ENCODE measurements around the gene CPB1.

CPB1 gene

GRCh38 chr3:148883163-148883562 is 55.6 kb downstream of the CPB1 start:
- DNase-seq (ENCODE audit: low read depth) = no peak

DNA sequence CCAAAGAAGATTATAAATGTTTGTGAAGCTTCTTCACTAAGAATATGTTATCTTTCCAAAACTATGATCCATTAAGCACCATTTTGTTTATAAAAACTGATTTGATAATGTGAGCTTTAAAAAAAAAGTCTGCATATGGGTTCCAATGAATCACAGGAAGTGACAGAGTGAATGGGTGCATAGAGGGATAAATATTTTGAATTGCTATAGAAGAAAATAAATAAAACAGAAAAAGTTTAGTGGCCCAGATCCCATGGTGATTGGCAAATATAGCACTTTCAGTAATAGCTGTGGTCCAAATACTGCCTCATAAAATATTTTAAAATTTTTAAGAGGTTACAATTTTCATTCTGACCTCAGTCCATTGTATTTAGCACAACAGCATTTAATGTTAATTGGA is 56.6 kb downstream of the CPB1 start:
- DNase-seq (ENCODE audit: low read depth) = no peak

- no peak for DNase-seq (ENCODE audit: low read depth)
Observed at GRCh38 chr3:148889828-148890227, 62.2 kb downstream of the CPB1 start.

DNA sequence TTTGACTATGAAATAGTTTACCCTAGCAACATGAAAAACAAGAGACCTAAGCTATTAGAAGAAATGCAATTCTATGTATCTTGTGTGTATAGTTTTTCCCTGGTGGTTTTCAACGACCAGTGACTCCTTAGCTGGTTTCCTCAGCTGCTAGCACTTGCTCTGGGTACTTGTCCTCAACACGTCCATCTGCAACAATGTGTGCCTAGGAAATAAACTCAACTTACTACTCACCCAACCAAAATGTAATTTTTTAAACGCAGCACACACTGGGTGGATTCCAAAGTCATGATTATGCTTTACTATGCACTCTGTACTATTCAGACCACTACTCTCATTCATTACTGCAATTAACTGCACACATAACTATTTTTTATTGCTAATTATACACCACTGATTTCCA is 68.5 kb downstream of the CPB1 start:
- no peak for DNase-seq (ENCODE audit: low read depth)

- DNase-seq (ENCODE audit: low read depth) = no peak
Observed at GRCh38 chr3:148901987-148902791, 74.6 kb downstream of the CPB1 start.

GRCh38 chr3:148903022-148903442 is 75.4 kb downstream of the CPB1 start:
- DNase-seq (ENCODE audit: low read depth) = no peak

DNA sequence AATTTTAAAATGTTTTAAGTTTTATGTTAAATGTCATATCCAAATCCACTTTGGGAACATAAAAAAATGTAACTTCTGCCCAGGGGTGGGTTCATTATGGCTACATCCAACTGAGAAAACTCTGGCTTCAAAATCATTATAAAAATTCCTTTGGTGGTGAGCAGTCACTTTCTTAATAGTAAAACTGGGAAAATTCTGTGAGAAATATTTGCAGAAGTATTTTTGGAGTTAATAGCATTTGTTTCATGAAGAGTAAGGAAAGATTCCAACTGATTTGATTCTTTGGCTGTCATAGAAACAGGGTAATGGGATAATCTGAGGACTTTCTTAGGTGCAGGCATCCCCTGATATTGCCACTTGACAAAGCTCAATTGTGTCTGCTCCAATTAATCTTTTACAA is 76.3 kb downstream of the CPB1 start:
- no peak for DNase-seq (ENCODE audit: low read depth)

- no peak for DNase-seq (ENCODE audit: low read depth)
Observed at GRCh38 chr3:148906667-148907066, 79.1 kb downstream of the CPB1 start.

Data from activated T-helper 9 cell treated with anti-CD3 and anti-CD28 coated beads, Interleukin-2, amount 50 U/mL, for 16 hours (primary cell).